Caco-2 (cell line): ENCODE results near the gene SPOCK1. TPM values are rescaled to one million over a fixed set of nuclear protein-coding genes. Genes with fewer than 3 reads are reported as not detected.

Source experiments
- BruUV-seq: library from RNA; stranded (reverse); fragments of 400-500 nt; replicated peaks from 2 replicates; lab custom pipeline; 2021; lab: Mats Ljungman, UMichigan
- CTCF ChIA-PET: fragments of 300-600 bp; sonication (Branson Sonifier 250); formaldehyde crosslinking; loops from one replicate; lab custom pipeline; 2022; ENCODE audit warnings: antibody characterized with exemption; lab: Charles Lee
- POLR2A ChIA-PET: fragments of 300-600 bp; sonication (Branson Sonifier 250); formaldehyde crosslinking; loops from one replicate; lab custom pipeline; 2022; ENCODE audit warnings: antibody characterized with exemption; lab: Charles Lee
- DNase-seq, 2 experiments: peaks; one replicate each; pipeline versions ENCODE4 v3.0.0 to v3.0.0-alpha.2; 2020 to 2022
- H3K27me3 ChIP-seq: replicated peaks from 2 replicates; pipeline ENCODE4 v1.6.0; 2011; ENCODE audit warnings: low read length; ENCODE audit not compliant: control insufficient read depth, insufficient read depth
- H3K36me3 ChIP-seq: 2 replicates; pipeline ENCODE4 v1.5.1; 2011; ENCODE audit warnings: low read length; ENCODE audit not compliant: control insufficient read depth, insufficient read depth
- H3K4me1 ChIP-seq: fragments of 250-450 bp; sonication (Bioruptor Pico); 2 replicates; pipeline ENCODE4 v1.5.1; 2020; ENCODE audit warnings: mild to moderate bottlenecking
- H3K4me3 ChIP-seq: 2 replicates; pipeline ENCODE4 v1.5.1; 2011; ENCODE audit warnings: low read depth, mild to moderate bottlenecking, control low read depth, low read length
- H3K9me3 ChIP-seq: fragments of 250-450 bp; sonication (Bioruptor Pico); 2 replicates; pipeline ENCODE4 v1.5.1; 2020; ENCODE audit warnings: mild to moderate bottlenecking, moderate library complexity
- H3K27ac Mint-ChIP-seq: one replicate; pipeline ENCODE4 v1.8.0; 2022; ENCODE audit warnings: mixed read lengths; ENCODE audit not compliant: unreplicated experiment
- H3K27me3 Mint-ChIP-seq: one replicate; pipeline ENCODE4 v1.8.0; 2022; ENCODE audit warnings: mixed read lengths; ENCODE audit not compliant: insufficient read depth, unreplicated experiment
- H3K36me3 Mint-ChIP-seq: one replicate; pipeline ENCODE4 v1.8.0; 2022; ENCODE audit warnings: mild to moderate bottlenecking, mixed read lengths; ENCODE audit not compliant: insufficient read depth, unreplicated experiment
- H3K4me1 Mint-ChIP-seq: one replicate; pipeline ENCODE4 v1.8.0; 2022; ENCODE audit warnings: low read depth, mixed read lengths; ENCODE audit not compliant: unreplicated experiment
- H3K4me3 Mint-ChIP-seq: one replicate; pipeline ENCODE4 v1.8.0; 2022; ENCODE audit warnings: mild to moderate bottlenecking, moderate library complexity, mixed read lengths; ENCODE audit not compliant: unreplicated experiment
- H3K9me3 Mint-ChIP-seq: one replicate; pipeline ENCODE4 v1.8.0; 2022; ENCODE audit warnings: mixed read lengths; ENCODE audit not compliant: unreplicated experiment
- CTCF ChIP-seq, 2 experiments: fragments of 200-600 bp in 1 of 2; IDR thresholded peaks; 1 replicate in 1 of 2; 2 replicates in 1 of 2; pipeline versions ENCODE4 v1.5.1 to v1.8.0; 2011 to 2022; ENCODE audit warnings: antibody characterized with exemption in 1 of 2, control low read depth in 1 of 2, inconsistent platforms in 1 of 2, low read depth in 1 of 2, low read length in 1 of 2, mild to moderate bottlenecking in 1 of 2, moderate library complexity in 1 of 2; ENCODE audit not compliant: insufficient read depth in 1 of 2, severe bottlenecking in 1 of 2, unreplicated experiment in 1 of 2
- intact Hi-C: fragments of 100-400 bp; cut with micrococcal nuclease; formaldehyde crosslinking; loops from one replicate; pipeline ENCODE4 v1.10.0; 2022; ENCODE audit not compliant: unreplicated experiment
- total RNA-seq: library from RNA; stranded (reverse); gene quantifications from 2 replicates; pipeline ENCODE4 v1.2.3, GENCODE V29; 2022

SPOCK1 gene
- total RNA-seq, 1 experiment from 2014 or later: not detected

- Mint-ChIP-seq H3K4me3 (no peak overlapping the region), H3K4me1 (no peaks in the 10 kb centered on the region), H3K36me3 (no peaks in the 10 kb centered on the region), H3K9me3 (no peaks in the 10 kb centered on the region), H3K27me3 (peaks cover 10% of the 10 kb centered on the region), H3K27ac (no peak overlapping the region)
- no peaks in the 10 kb centered on the region for H3K9me3 ChIP-seq
- CTCF ChIA-PET: no interaction called here
- H3K27me3 ChIP-seq: no peaks in the 10 kb centered on the region
- no peak for DNase-seq
- H3K36me3 ChIP-seq: no peaks in the 10 kb centered on the region
- POLR2A ChIA-PET: no interaction called here
- no peaks in the 10 kb centered on the region for H3K4me1 ChIP-seq
- intact Hi-C loops: no loop called here
- TF ChIP-seq CTCF (IDR thresholded peaks at IDR 0.05; ENCODE audit: insufficient read depth in 1 of 2, low read depth in 1 of 2, low read length in 1 of 2, severe bottlenecking in 1 of 2, unreplicated experiment in 1 of 2): no peak
- BruUV-seq: no TSS peak
- no peak overlapping the region for H3K4me3 ChIP-seq
These were observed 58.3 kb downstream of the SPOCK1 start for GRCh38 chr5:137440795-137441194.

GRCh38 chr5:137439645-137440044 lies 59.5 kb downstream of the SPOCK1 start:
- Mint-ChIP-seq H3K36me3 (no peaks in the 10 kb centered on the region), H3K27ac (no peak overlapping the region), H3K4me1 (no peaks in the 10 kb centered on the region), H3K9me3 (no peaks in the 10 kb centered on the region), H3K27me3 (peaks cover 6% of the 10 kb centered on the region), H3K4me3 (no peak overlapping the region)
- Histone ChIP-seq H3K27me3 (no peaks in the 10 kb centered on the region), H3K9me3 (no peaks in the 10 kb centered on the region), H3K36me3 (no peaks in the 10 kb centered on the region), H3K4me1 (no peaks in the 10 kb centered on the region), H3K4me3 (no peak overlapping the region)
- POLR2A ChIA-PET: no interaction called here
- intact Hi-C loops: no loop called here
- CTCF ChIA-PET: no interaction called here
- BruUV-seq: no TSS peak
- no peak for DNase-seq
- no peak for TF ChIP-seq CTCF (IDR thresholded peaks at IDR 0.05; ENCODE audit: insufficient read depth in 1 of 2, low read depth in 1 of 2, low read length in 1 of 2, severe bottlenecking in 1 of 2, unreplicated experiment in 1 of 2)

- H3K4me3 Mint-ChIP-seq: no peak overlapping the region
These were observed 60.2 kb downstream of the SPOCK1 start for GRCh38 chr5:137438932-137439331.

More at GRCh38 chr5:137438932-137439331, 60.2 kb downstream of the SPOCK1 start:
- H3K27me3 Mint-ChIP-seq: peaks cover 4% of the 10 kb centered on the region
- TF ChIP-seq CTCF (IDR thresholded peaks at IDR 0.05; ENCODE audit: insufficient read depth in 1 of 2, low read depth in 1 of 2, low read length in 1 of 2, severe bottlenecking in 1 of 2, unreplicated experiment in 1 of 2): no peak
- no peaks in the 10 kb centered on the region for H3K4me1 Mint-ChIP-seq
- no peak for DNase-seq
- intact Hi-C loops: no loop called here
- H3K4me1 ChIP-seq: no peaks in the 10 kb centered on the region
- H3K9me3 ChIP-seq: no peaks in the 10 kb centered on the region
- H3K27me3 ChIP-seq: no peaks in the 10 kb centered on the region
- no peaks in the 10 kb centered on the region for H3K36me3 ChIP-seq
- no peak overlapping the region for H3K27ac Mint-ChIP-seq
- CTCF ChIA-PET: no interaction called here
- BruUV-seq: no TSS peak
- H3K36me3 Mint-ChIP-seq: no peaks in the 10 kb centered on the region
- POLR2A ChIA-PET: no interaction called here
- no peak overlapping the region for H3K4me3 ChIP-seq
- no peaks in the 10 kb centered on the region for H3K9me3 Mint-ChIP-seq
